PC-3 (cell line): Measurements from ENCODE around the gene TTC7B. TPM values are rescaled to one million over a fixed set of nuclear protein-coding genes. Genes with fewer than 3 reads are reported as not detected.

ENCODE experiments used
- ATAC-seq: fragments of 200-7000 bp; cut with Tn5 transposase; 2 replicates; pipeline ENCODE4 v1.9.1; 2020; ENCODE audit warnings: mild to moderate bottlenecking, moderate library complexity
- BruUV-seq: library from RNA; stranded (reverse); fragments of 400-500 nt; replicated peaks from 2 replicates; lab custom pipeline; 2021; lab: Mats Ljungman, UMichigan
- CTCF ChIA-PET: fragments of 300-600 bp; sonication (Branson Sonifier 250); formaldehyde crosslinking; loops from one replicate; lab custom pipeline; 2022; ENCODE audit warnings: antibody characterized with exemption; lab: Charles Lee
- POLR2A ChIA-PET: fragments of 300-600 bp; sonication (Branson Sonifier 250); formaldehyde crosslinking; loops from one replicate; lab custom pipeline; 2022; ENCODE audit warnings: antibody characterized with exemption; ENCODE audit not compliant: unreplicated experiment; lab: Charles Lee
- DNase-seq: peaks from one replicate; pipeline ENCODE4 v3.0.0-alpha.2; 2015
- H2AFZ ChIP-seq: fragments of 300-600 bp; sonication (generic); 2 replicates; pipeline ENCODE4 v1.6.0; 2016; ENCODE audit warnings: antibody characterized with exemption, low read length
- H3F3A ChIP-seq: fragments of 300-600 bp; sonication (generic); one replicate; pipeline ENCODE4 v1.6.0; 2017; ENCODE audit warnings: antibody characterized with exemption, low read length, control low read depth, mild to moderate bottlenecking; ENCODE audit not compliant: unreplicated experiment
- H3K27ac ChIP-seq: fragments of 300-600 bp; sonication (generic); 2 replicates; pipeline ENCODE4 v1.5.1; 2016; ENCODE audit warnings: mild to moderate bottlenecking, low read length
- H3K27me3 ChIP-seq: fragments of 300-600 bp; sonication (generic); 2 replicates; pipeline ENCODE4 v1.6.1; 2016; ENCODE audit warnings: low read length, mixed read lengths
- H3K36me3 ChIP-seq: fragments of 300-600 bp; sonication (generic); 2 replicates; pipeline ENCODE4 v1.6.1; 2016; ENCODE audit warnings: low read depth, mixed run types, low read length, mixed read lengths
- H3K4me1 ChIP-seq: fragments of 300-600 bp; sonication (generic); 2 replicates; pipeline ENCODE4 v1.5.1; 2016; ENCODE audit warnings: low read length; ENCODE audit not compliant: insufficient read depth
- H3K4me2 ChIP-seq: fragments of 300-600 bp; sonication (generic); 2 replicates; pipeline ENCODE4 v1.6.0; 2016; ENCODE audit warnings: low read length
- H3K4me3 ChIP-seq: fragments of 300-600 bp; sonication (generic); 2 replicates; pipeline ENCODE4 v1.5.1; 2016; ENCODE audit warnings: mild to moderate bottlenecking, low read length, mixed read lengths
- H3K79me2 ChIP-seq: fragments of 300-600 bp; sonication (generic); 2 replicates; pipeline ENCODE4 v1.6.1; 2017; ENCODE audit warnings: low read length, mixed read lengths
- H3K9ac ChIP-seq: fragments of 300-600 bp; sonication (generic); 2 replicates; pipeline ENCODE4 v1.6.0; 2016; ENCODE audit warnings: mild to moderate bottlenecking, low read length
- H3K9me2 ChIP-seq: fragments of 300-600 bp; sonication (generic); replicated peaks from 2 replicates; pipeline ENCODE4 v1.6.1; 2016; ENCODE audit warnings: mixed run types, low read length, mixed read lengths
- H3K9me3 ChIP-seq: fragments of 300-600 bp; sonication (generic); 2 replicates; pipeline ENCODE4 v1.6.1; 2016; ENCODE audit warnings: low read length, mixed read lengths
- H4K20me1 ChIP-seq: fragments of 300-600 bp; sonication (generic); 2 replicates; pipeline ENCODE4 v1.6.1; 2016; ENCODE audit warnings: low read length, mixed read lengths
- CTCF ChIP-seq: fragments of 300-600 bp; sonication (generic); conservative IDR thresholded peaks from 2 replicates; pipeline ENCODE4 v1.5.1; 2017; ENCODE audit warnings: antibody characterized with exemption, low read depth, mild to moderate bottlenecking, low read length
- EZH2 ChIP-seq: fragments of 300-600 bp; sonication (generic); IDR thresholded peaks from one replicate; pipeline ENCODE4 v1.6.1; 2017; ENCODE audit warnings: antibody characterized with exemption, mild to moderate bottlenecking, low read length; ENCODE audit not compliant: unreplicated experiment
- EZH2phosphoT487 ChIP-seq: fragments of 300-600 bp; sonication (generic); IDR thresholded peaks from 2 replicates; pipeline ENCODE4 v1.6.1; 2018; ENCODE audit warnings: mild to moderate bottlenecking, antibody characterized with exemption, low read length, borderline replicate concordance
- intact Hi-C: fragments of 100-400 bp; cut with micrococcal nuclease; formaldehyde crosslinking; loops from 2 replicates; pipeline ENCODE4 v1.9.0; 2023
- total RNA-seq: library from RNA; depleted of rRNA; stranded (reverse); fragments of >200 nt; gene quantifications from 2 replicates; pipeline ENCODE4 v1.2.3, GENCODE V29; 2014

Gene TTC7B
- total RNA-seq, 1 experiment from 2014 or later, result 45.6 TPM

GRCh38 chr14:90624227-90624626 lies 192.0 kb downstream of the TTC7B start:
- no peak overlapping the region for H3K4me3 ChIP-seq
- CTCF ChIA-PET, result no interaction called here
- no TSS peak for BruUV-seq
- ATAC-seq (peak; percentile 99), DNase-seq (peak; percentile 82)
- H3K79me2 ChIP-seq, result no peaks in the 10 kb centered on the region
- H3K27ac ChIP-seq, result peak overlapping the region; percentile 16; the same call in 1 of the 2 replicates
- H2AFZ ChIP-seq, result peak overlapping the region; percentile 17
- H3K9me3 ChIP-seq, result no peaks in the 10 kb centered on the region
- no peak for TF ChIP-seq EZH2phosphoT487
- no peak for TF ChIP-seq EZH2
- TF ChIP-seq CTCF, result no peak
- no peaks in the 10 kb centered on the region for H3K9me2 ChIP-seq
- H3K36me3 ChIP-seq, result no peaks in the 10 kb centered on the region
- H3F3A ChIP-seq, result no peaks in the 10 kb centered on the region
- POLR2A ChIA-PET, result interaction anchor here (0.5 kb wide), 1 partner anchor 223 kb away, joined by 4 read pairs; no protein-coding TSS in a partner anchor
- no peak overlapping the region for H3K9ac ChIP-seq
- peaks cover 20% of the 10 kb centered on the region for H3K4me1 ChIP-seq
- intact Hi-C loops, result loop anchor here (2.0 to 5.0 kb wide), 2 partner anchors 53 to 133 kb away; no protein-coding TSS in a partner anchor
- no peaks in the 10 kb centered on the region for H3K27me3 ChIP-seq
- H3K4me2 ChIP-seq, result peak overlapping the region; percentile 31
- no peaks in the 10 kb centered on the region for H4K20me1 ChIP-seq

DNA sequence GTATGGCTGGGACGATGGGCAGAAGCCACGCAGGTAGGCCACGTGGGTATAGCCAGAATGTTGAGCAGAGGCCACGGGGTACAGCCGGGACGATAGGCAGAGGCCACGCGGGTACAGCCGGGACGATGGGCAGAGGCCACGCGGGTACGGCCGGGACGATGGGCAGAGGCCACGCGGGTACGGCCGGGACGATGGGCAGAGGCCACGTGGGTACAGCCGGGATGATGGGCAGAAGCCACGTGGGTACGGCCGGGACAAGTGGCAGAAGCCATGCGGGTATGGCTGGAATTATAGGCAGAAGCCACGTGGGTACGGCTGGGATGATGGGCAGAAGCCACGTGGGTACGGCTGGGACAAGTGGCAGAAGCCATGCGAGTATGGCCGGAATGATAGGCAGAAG lies 195.0 kb downstream of the TTC7B start:
- no peak overlapping the region for H3K9ac ChIP-seq
- DNase-seq (no peak), ATAC-seq (no peak)
- H3K79me2 ChIP-seq, result no peaks in the 10 kb centered on the region
- no peaks in the 10 kb centered on the region for H3F3A ChIP-seq
- CTCF ChIA-PET, result no interaction called here
- H3K4me1 ChIP-seq, result peaks cover 19% of the 10 kb centered on the region
- BruUV-seq, result no TSS peak
- H2AFZ ChIP-seq, result no peak overlapping the region
- H3K9me2 ChIP-seq, result no peaks in the 10 kb centered on the region
- H3K4me2 ChIP-seq, result no peak overlapping the region
- H4K20me1 ChIP-seq, result no peaks in the 10 kb centered on the region
- no peaks in the 10 kb centered on the region for H3K27me3 ChIP-seq
- H3K9me3 ChIP-seq, result no peaks in the 10 kb centered on the region
- POLR2A ChIA-PET, result no interaction called here
- no peak overlapping the region for H3K4me3 ChIP-seq
- no peak overlapping the region for H3K27ac ChIP-seq
- TF ChIP-seq CTCF, result no peak
- no peak for TF ChIP-seq EZH2phosphoT487
- TF ChIP-seq EZH2, result no peak
- no peaks in the 10 kb centered on the region for H3K36me3 ChIP-seq
- intact Hi-C loops, result loop anchor here (5.0 kb wide), 1 partner anchor 136 kb away; no protein-coding TSS in a partner anchor

DNA sequence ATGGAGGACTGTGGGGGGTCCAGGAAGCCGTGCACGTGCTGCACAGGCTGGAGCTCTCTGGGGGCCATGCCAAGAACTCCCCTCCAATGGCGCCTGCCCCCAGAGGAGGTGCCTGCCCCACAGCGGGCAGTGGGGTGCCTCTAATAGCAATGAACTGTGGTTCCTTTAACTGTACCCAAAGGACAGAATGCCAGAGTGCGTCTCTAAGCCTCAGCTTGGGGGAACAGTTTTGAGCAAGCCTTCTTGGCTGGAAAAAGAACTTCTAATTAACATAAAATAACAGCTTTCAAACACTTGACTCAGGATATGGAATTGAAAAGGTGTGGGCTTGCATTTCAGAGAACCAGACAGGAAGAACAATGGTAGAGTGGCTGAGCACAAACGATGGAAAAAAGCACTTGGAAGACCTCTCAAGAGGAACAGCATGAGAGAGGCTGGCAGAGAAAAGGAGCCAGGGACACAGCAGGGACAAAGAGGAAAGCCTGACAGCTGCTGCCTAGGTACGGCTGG lies 195.6 kb downstream of the TTC7B start:
- Histone ChIP-seq H3F3A (no peaks in the 10 kb centered on the region), H3K9me3 (no peaks in the 10 kb centered on the region), H3K27me3 (no peaks in the 10 kb centered on the region), H3K4me2 (no peak overlapping the region), H3K36me3 (no peaks in the 10 kb centered on the region), H4K20me1 (no peaks in the 10 kb centered on the region), H2AFZ (no peak overlapping the region), H3K9me2 (no peaks in the 10 kb centered on the region), H3K4me3 (no peak overlapping the region), H3K79me2 (no peaks in the 10 kb centered on the region), H3K27ac (no peak overlapping the region), H3K4me1 (peaks cover 18% of the 10 kb centered on the region), H3K9ac (no peak overlapping the region)
- intact Hi-C loops, result loop anchor here (5.0 kb wide), 1 partner anchor 137 kb away; no protein-coding TSS in a partner anchor
- ChIA-PET CTCF (no interaction called here), POLR2A (no interaction called here)
- DNase-seq, result no peak
- no peak for ATAC-seq
- no TSS peak for BruUV-seq
- no peak for TF ChIP-seq EZH2phosphoT487
- no peak for TF ChIP-seq EZH2
- no peak for TF ChIP-seq CTCF
